ENCODE measurements around the gene GTPBP2. TPM values are rescaled to one million over a fixed set of nuclear protein-coding genes. Genes with fewer than 3 reads are reported as not detected.

The GTPBP2 gene
- total and polyA plus RNA-seq, 2 of the 13 experiments (the other 11 are each of a cell fraction or from before 2014, with no cell fraction given) = 26.9 to 88.2 TPM

GRCh38 chr6:43575772-43576551, 53.1 kb downstream of the GTPBP2 start, which contains the start of the genes POLH and XPO5 (continued):
- TF ChIP-seq ETS1 (CRISPR knock-in tag; IDR thresholded peaks at IDR 0.05) (peak; percentile 98), WIZ (CRISPR knock-in tag; IDR thresholded peaks at IDR 0.05) (peak; percentile 90), PLSCR1 (CRISPR knock-in tag; IDR thresholded peaks at IDR 0.05; ENCODE audit: borderline replicate concordance) (no peak), FOXK1 (CRISPR knock-in tag; IDR thresholded peaks at IDR 0.05; ENCODE audit: borderline replicate concordance, low read depth) (no peak; the same call in none of the 2 replicates), ZNF790 (CRISPR knock-in tag; IDR thresholded peaks at IDR 0.05; ENCODE audit: borderline replicate concordance) (peak; percentile 95), PAF1 (CRISPR knock-in tag; IDR thresholded peaks at IDR 0.05) (no peak), KLF15 (CRISPR knock-in tag; IDR thresholded peaks at IDR 0.05; ENCODE audit: borderline replicate concordance) (no peak), PAX8 (CRISPR knock-in tag; IDR thresholded peaks at IDR 0.05; ENCODE audit: borderline replicate concordance) (peak; percentile 85), CAMTA2 (CRISPR knock-in tag; IDR thresholded peaks at IDR 0.05; ENCODE audit: borderline replicate concordance) (peak; percentile 97), AGO2 (optimal IDR thresholded peaks at IDR 0.05; ENCODE audit: low read depth, low read length) (peak; percentile 76), NCOA1 (CRISPR knock-in tag; IDR thresholded peaks at IDR 0.05) (peak; percentile 96), MTF2 (CRISPR knock-in tag; IDR thresholded peaks at IDR 0.05; ENCODE audit: borderline replicate concordance) (peak; percentile 88), ZNF605 (CRISPR knock-in tag; IDR thresholded peaks at IDR 0.05) (peak; percentile 66; the same call in 1 of the 2 replicates), ZNF547 (CRISPR knock-in tag; IDR thresholded peaks at IDR 0.05) (peak; percentile 69; the same call in 1 of the 2 replicates), IKZF4 (CRISPR knock-in tag; IDR thresholded peaks at IDR 0.05; ENCODE audit: borderline replicate concordance, low read depth, not compliant biosample characterization) (peak; percentile 60), MZF1 (CRISPR knock-in tag; IDR thresholded peaks at IDR 0.05; ENCODE audit: borderline replicate concordance) (no peak), TCF12 (IDR thresholded peaks at IDR 0.05) (no peak), TCF12 (CRISPR knock-in tag; IDR thresholded peaks at IDR 0.05) (peak; percentile 88; the same call in 1 of the 2 replicates), ZNF597 (CRISPR knock-in tag; IDR thresholded peaks at IDR 0.05) (no peak), TAF15 (IDR thresholded peaks at IDR 0.05; ENCODE audit: low read depth, low read length, poor library complexity, severe bottlenecking) (no peak), E2F5 (CRISPR knock-in tag; conservative IDR thresholded peaks at IDR 0.05) (peak; percentile 57; the same call in 1 of the 2 replicates), ZC3H4 (CRISPR knock-in tag; IDR thresholded peaks at IDR 0.05; ENCODE audit: borderline replicate concordance) (no peak), MEIS2 (CRISPR knock-in tag; IDR thresholded peaks at IDR 0.05) (peak; percentile 90), RFX3 (CRISPR knock-in tag; IDR thresholded peaks at IDR 0.05) (no peak)
- TF ChIP-seq, protein P1, sequence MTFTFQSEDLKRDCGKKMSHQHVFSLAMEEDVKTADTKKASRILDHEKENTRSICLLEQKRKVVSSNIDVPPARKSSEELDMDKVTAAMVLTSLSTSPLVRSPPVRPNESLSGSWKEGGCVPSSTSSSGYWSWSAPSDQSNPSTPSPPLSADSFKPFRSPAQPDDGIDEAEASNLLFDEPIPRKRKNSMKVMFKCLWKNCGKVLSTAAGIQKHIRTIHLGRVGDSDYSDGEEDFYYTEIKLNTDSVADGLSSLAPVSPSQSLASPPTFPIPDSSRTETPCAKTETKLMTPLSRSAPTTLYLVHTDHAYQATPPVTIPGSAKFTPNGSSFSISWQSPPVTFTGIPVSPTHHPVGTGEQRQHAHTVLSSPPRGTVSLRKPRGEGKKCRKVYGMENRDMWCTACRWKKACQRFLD (CRISPR knock-in tag; IDR thresholded peaks at IDR 0.05; ENCODE audit: borderline replicate concordance) = peak; percentile 98
